T-helper 2 cell treated with Interferon-gamma antibody and Interleukin-4, amounts not matched to agents 5 μg/mL and 100 μg/mL, for 36 hours (primary cell): ENCODE measurements around the gene KRTAP13-4.

Experiments used
- DNase-seq: peaks from one replicate; pipeline ENCODE4 v3.0.0; 2021; ENCODE audit warnings: low spot score
- H3K27ac Mint-ChIP-seq: one replicate; pipeline ENCODE4 v1.8.0; 2021; ENCODE audit warnings: mild to moderate bottlenecking, mixed read lengths
- H3K27me3 Mint-ChIP-seq: one replicate; pipeline ENCODE4 v1.8.0; 2021; ENCODE audit warnings: low read depth, mixed read lengths
- H3K36me3 Mint-ChIP-seq: one replicate; pipeline ENCODE4 v1.8.0; 2021; ENCODE audit warnings: low read depth, mixed read lengths
- H3K4me1 Mint-ChIP-seq: one replicate; pipeline ENCODE4 v1.8.0; 2021; ENCODE audit warnings: low read depth, mixed read lengths
- H3K4me3 Mint-ChIP-seq: one replicate; pipeline ENCODE4 v1.8.0; 2022; ENCODE audit warnings: mild to moderate bottlenecking, moderate library complexity, mixed read lengths
- H3K9me3 Mint-ChIP-seq: one replicate; pipeline ENCODE4 v1.8.0; 2021; ENCODE audit warnings: mixed read lengths

Gene KRTAP13-4

GRCh38 chr21:30448514-30448913 lies 18.5 kb downstream of the KRTAP13-4 start:
- Mint-ChIP-seq H3K4me1 (peaks cover 5% of the 10 kb centered on the region), H3K36me3 (no peaks in the 10 kb centered on the region), H3K27ac (no peak overlapping the region), H3K27me3 (no peaks in the 10 kb centered on the region), H3K4me3 (no peak overlapping the region), H3K9me3 (no peaks in the 10 kb centered on the region)
- DNase-seq = no peak

- H3K4me1 Mint-ChIP-seq = no peaks in the 10 kb centered on the region
- H3K9me3 Mint-ChIP-seq = no peaks in the 10 kb centered on the region
- H3K27ac Mint-ChIP-seq = no peak overlapping the region
- peaks cover 3% of the 10 kb centered on the region for H3K27me3 Mint-ChIP-seq
- DNase-seq = no peak
- H3K36me3 Mint-ChIP-seq = no peaks in the 10 kb centered on the region
- H3K4me3 Mint-ChIP-seq = no peak overlapping the region
These were observed 33.7 kb downstream of the KRTAP13-4 start for GRCh38 chr21:30463713-30464112.

- Mint-ChIP-seq H3K4me1 (no peaks in the 10 kb centered on the region), H3K9me3 (no peaks in the 10 kb centered on the region), H3K27ac (no peak overlapping the region), H3K27me3 (peaks cover 3% of the 10 kb centered on the region), H3K36me3 (no peaks in the 10 kb centered on the region), H3K4me3 (no peak overlapping the region)
- DNase-seq = no peak
These were observed 39.1 kb downstream of the KRTAP13-4 start for GRCh38 chr21:30468900-30469714.

- no peaks in the 10 kb centered on the region for H3K36me3 Mint-ChIP-seq
- no peak for DNase-seq
- no peaks in the 10 kb centered on the region for H3K27me3 Mint-ChIP-seq
- no peak overlapping the region for H3K4me3 Mint-ChIP-seq
- no peaks in the 10 kb centered on the region for H3K9me3 Mint-ChIP-seq
- H3K4me1 Mint-ChIP-seq = no peaks in the 10 kb centered on the region
- H3K27ac Mint-ChIP-seq = no peak overlapping the region
These were observed 48.0 kb downstream of the KRTAP13-4 start for GRCh38 chr21:30478004-30478403.

- Mint-ChIP-seq H3K9me3 (no peaks in the 10 kb centered on the region), H3K27me3 (no peaks in the 10 kb centered on the region), H3K36me3 (no peaks in the 10 kb centered on the region), H3K27ac (no peak overlapping the region), H3K4me1 (no peaks in the 10 kb centered on the region), H3K4me3 (no peak overlapping the region)
- DNase-seq = no peak
These were observed 49.2 kb downstream of the KRTAP13-4 start for GRCh38 chr21:30479259-30479658.

- no peaks in the 10 kb centered on the region for H3K36me3 Mint-ChIP-seq
- no peak within 1 kb of the TSS for H3K4me3 Mint-ChIP-seq
- no peak for DNase-seq
- no peak within 1 kb of the TSS for H3K27ac Mint-ChIP-seq
- H3K9me3 Mint-ChIP-seq = peaks cover 3% of the 10 kb centered on the region
- H3K4me1 Mint-ChIP-seq = no peaks in the 10 kb centered on the region
- H3K27me3 Mint-ChIP-seq = no peaks in the 10 kb centered on the region
These were observed 50.1 kb downstream of the KRTAP13-4 start, which contains the start of gene KRTAP19-1 for GRCh38 chr21:30480145-30480544. Gene KRTAP19-1, minus strand, starts transcription at chr21:30480367. Its CDS starts 50 bp downstream, at chr21:30480317.
